CD14-positive monocyte (primary cell): ENCODE results near the gene ATPAF2. TPM values are rescaled to one million over a fixed set of nuclear protein-coding genes. Genes with fewer than 3 reads are reported as not detected.

Experiments used
- DNase-seq, 3 donors: peaks; one replicate each; pipeline ENCODE4 v3.0.0-alpha.2; 2011 to 2022
- H2AFZ ChIP-seq: 2 replicates; pipeline ENCODE4 v1.6.0; 2012; ENCODE audit warnings: mild to moderate bottlenecking, low read depth, low read length, inconsistent platforms; ENCODE audit not compliant: insufficient read depth, poor library complexity, severe bottlenecking
- H3K27ac ChIP-seq, 2 donors: 1 replicate in 1 of 2; 2 replicates in 1 of 2; pipeline ENCODE4 v1.5.1; 2012 to 2013; ENCODE audit warnings: low read length in 2 of 2, control low read depth in 1 of 2, inconsistent platforms in 1 of 2, low read depth in 1 of 2, mild to moderate bottlenecking in 1 of 2
- H3K27me3 ChIP-seq, 2 donors: one replicate each; pipeline versions ENCODE4 v1.6.0 to v1.6.1; 2011 to 2013; ENCODE audit warnings: low read length in 2 of 2; ENCODE audit not compliant: control insufficient read depth in 2 of 2, insufficient read depth in 2 of 2
- H3K36me3 ChIP-seq, 2 donors: replicated peaks in 1 of 2; 1 replicate in 1 of 2; 2 replicates in 1 of 2; pipeline versions ENCODE4 v1.5.1 to v1.6.1; 2012 to 2013; ENCODE audit warnings: low read length in 2 of 2, control low read depth in 1 of 2, inconsistent platforms in 1 of 2, mild to moderate bottlenecking in 1 of 2; ENCODE audit not compliant: insufficient read depth in 2 of 2, control insufficient read depth in 1 of 2
- H3K4me1 ChIP-seq, 2 donors: 1 replicate in 1 of 2; 2 replicates in 1 of 2; pipeline versions ENCODE4 v1.5.1 to v1.6.1; 2012 to 2013; ENCODE audit warnings: low read length in 2 of 2, control low read depth in 1 of 2, inconsistent platforms in 1 of 2, mild to moderate bottlenecking in 1 of 2, moderate library complexity in 1 of 2; ENCODE audit not compliant: insufficient read depth in 2 of 2, control insufficient read depth in 1 of 2
- H3K4me2 ChIP-seq: replicated peaks from 2 replicates; pipeline ENCODE3; 2012; ENCODE audit warnings: low read length, moderate library complexity, mild to moderate bottlenecking; ENCODE audit not compliant: poor library complexity, severe bottlenecking; ENCODE audit errors: extremely low read depth
- H3K4me3 ChIP-seq, 3 experiments: fragments of 200-600 bp in 1 of 3; sonication (generic) in 1 of 3; replicated peaks in 1 of 3; 1 replicate in 2 of 3; 2 replicates in 1 of 3; pipeline ENCODE4 v1.5.1; 2011 to 2013; ENCODE audit warnings: low read length in 3 of 3, mild to moderate bottlenecking in 3 of 3, control low read depth in 2 of 3, low read depth in 2 of 3, inconsistent platforms in 1 of 3, moderate library complexity in 1 of 3
- H3K79me2 ChIP-seq: 2 replicates; pipeline ENCODE4 v1.6.0; 2012; ENCODE audit warnings: mild to moderate bottlenecking, control low read depth, inconsistent platforms, low read length, moderate library complexity; ENCODE audit not compliant: insufficient read depth
- H3K9ac ChIP-seq: 2 replicates; pipeline ENCODE4 v1.6.0; 2017; ENCODE audit warnings: low read length, mild to moderate bottlenecking; ENCODE audit not compliant: insufficient read depth, poor library complexity, severe bottlenecking
- H3K9me3 ChIP-seq, 2 donors: replicated peaks in 1 of 2; 1 replicate in 1 of 2; 2 replicates in 1 of 2; pipeline versions ENCODE4 v1.5.1 to v1.6.1; 2012 to 2013; ENCODE audit warnings: low read length in 2 of 2, control low read depth in 1 of 2; ENCODE audit not compliant: control insufficient read depth in 1 of 2, insufficient read depth in 1 of 2
- H4K20me1 ChIP-seq: 2 replicates; pipeline ENCODE4 v1.6.0; 2012; ENCODE audit warnings: mild to moderate bottlenecking, low read length, control low read depth, moderate library complexity; ENCODE audit not compliant: insufficient read depth
- H3K27ac Mint-ChIP-seq, 7 donors: one replicate each; pipeline ENCODE4 v1.8.0; 2020; ENCODE audit warnings: mild to moderate bottlenecking in 7 of 7, mixed read lengths in 7 of 7, moderate library complexity in 6 of 7, inconsistent platforms in 2 of 7
- H3K27me3 Mint-ChIP-seq, 3 donors: one replicate each; pipeline ENCODE4 v1.8.0; 2021 to 2022; ENCODE audit warnings: low read depth in 3 of 3, mild to moderate bottlenecking in 3 of 3, mixed read lengths in 3 of 3, moderate library complexity in 3 of 3, inconsistent platforms in 1 of 3
- H3K36me3 Mint-ChIP-seq, 2 donors: one replicate each; pipeline ENCODE4 v1.8.0; 2020; ENCODE audit warnings: mixed read lengths in 2 of 2, inconsistent platforms in 1 of 2, mild to moderate bottlenecking in 1 of 2
- H3K4me1 Mint-ChIP-seq: one replicate; pipeline ENCODE4 v1.8.0; 2020; ENCODE audit warnings: mild to moderate bottlenecking, mixed read lengths
- H3K4me3 Mint-ChIP-seq, 2 donors: one replicate each; pipeline ENCODE4 v1.8.0; 2020; ENCODE audit warnings: mild to moderate bottlenecking in 2 of 2, mixed read lengths in 2 of 2, moderate library complexity in 1 of 2
- H3K9me3 Mint-ChIP-seq, 7 donors: one replicate each; pipeline ENCODE4 v1.8.0; 2020 to 2022; ENCODE audit warnings: mixed read lengths in 7 of 7, mild to moderate bottlenecking in 6 of 7, moderate library complexity in 6 of 7, inconsistent platforms in 2 of 7
- CTCF ChIP-seq: fragments of 200-600 bp; IDR thresholded peaks from one replicate; pipeline ENCODE4 v1.8.0; 2022; ENCODE audit warnings: antibody characterized with exemption, mild to moderate bottlenecking
- WGBS: methylation state at CpG from one replicate; pipeline ENCODE4 v1.1.5; 2013; ENCODE audit warnings: missing lambda C conversion rate; ENCODE audit not compliant: insufficient coverage; 5-methylcytosine and 5-hydroxymethylcytosine counted together
- intact Hi-C, 2 donors: fragments of 100-400 bp; cut with micrococcal nuclease; formaldehyde crosslinking; loops; one replicate each; pipeline versions ENCODE4 v1.15.0 to v1.15.1; 2023
- polyA plus RNA-seq, 3 donors: library from polyadenylated mRNA; depleted of rRNA in 1 of 3; unstranded in 2 of 3; stranded (reverse) in 1 of 3; fragments of 300-500 nt in 2 of 3; fragments of >200 nt in 1 of 3; fragmentation: Illumina TruSeq in 2 of 3; gene quantifications; 1 replicate in 2 of 3; 2 replicates in 1 of 3; pipeline ENCODE4 v1.2.3, GENCODE V29; 2012 to 2021

ATPAF2 gene
- polyA plus RNA-seq, 3 donors = 41.3 to 50.8 (median 44.9) TPM

- Mint-ChIP-seq H3K4me3 (peak overlapping the region; percentile 48 to 87), H3K27ac (peak overlapping the region; percentile 92 to 98 (median 96))
Observed at GRCh38 chr17:17975436-17975835, 63.5 kb downstream of the ATPAF2 start.

DNA sequence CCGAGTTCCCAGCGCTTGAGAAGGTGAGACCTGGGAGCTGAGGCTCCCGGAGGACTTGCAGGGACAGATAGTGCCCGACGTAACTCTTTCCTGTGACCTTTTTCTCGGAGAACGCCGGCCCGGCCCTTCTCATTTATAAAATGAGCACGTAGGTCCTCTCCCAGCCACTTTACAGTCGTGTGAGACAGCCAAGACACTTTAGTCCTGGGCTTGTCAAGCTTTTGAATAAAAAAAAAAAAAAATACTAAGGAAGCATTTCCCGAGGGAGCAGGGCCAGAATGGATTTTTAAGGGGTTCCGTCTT, 66.1 kb downstream of the ATPAF2 start:
- Histone ChIP-seq H3K4me2 (peak overlapping the region; percentile 75), H3K27ac (peak overlapping the region; percentile 30 to 70), H3K27me3 (no peaks in the 10 kb centered on the region), H2AFZ (no peak overlapping the region), H3K9me3 (no peaks in the 10 kb centered on the region), H3K4me3 (peak overlapping the region in 2 of 3 experiments; percentile 18 to 51), H3K36me3 (no peaks in the 10 kb centered on the region), H3K9ac (no peak overlapping the region), H3K79me2 (peaks cover 43% of the 10 kb centered on the region), H3K4me1 (peaks cover 62 to 66% of the 10 kb centered on the region in 2 donors), H4K20me1 (peaks cover 17% of the 10 kb centered on the region)
- Mint-ChIP-seq H3K36me3 (peaks cover 3 to 7% of the 10 kb centered on the region in 2 donors), H3K9me3 (no peaks in the 10 kb centered on the region), H3K27ac (peak overlapping the region; percentile 83 to 94 (median 90)), H3K4me3 (peak overlapping the region; percentile 65 to 85), H3K27me3 (no peaks in the 10 kb centered on the region), H3K4me1 (peaks cover 62% of the 10 kb centered on the region)
- 0% methylated on average over 10 of the region's 13 CpGs for WGBS
- TF ChIP-seq CTCF = no peak
- no peak for DNase-seq
- intact Hi-C loops = loop anchor here (2.0 to 5.0 kb wide), 3 partner anchors 36 to 60 kb away; no protein-coding TSS in a partner anchor

More at GRCh38 chr17:17975436-17975835, 63.5 kb downstream of the ATPAF2 start:
- H3K36me3 ChIP-seq = no peaks in the 10 kb centered on the region
- peaks cover 3 to 5% of the 10 kb centered on the region in 2 donors for H3K36me3 Mint-ChIP-seq
- no peaks in the 10 kb centered on the region for H3K9me3 ChIP-seq
- no peaks in the 10 kb centered on the region for H3K27me3 ChIP-seq
- H4K20me1 ChIP-seq = peaks cover 14% of the 10 kb centered on the region
- H3K79me2 ChIP-seq = peaks cover 18% of the 10 kb centered on the region
- H3K27me3 Mint-ChIP-seq = peaks cover 0 to 1% (median 0%) of the 10 kb centered on the region in 3 donors
- H3K27ac ChIP-seq = peak overlapping the region; percentile 72 to 90
- peak overlapping the region; percentile 68 for H3K4me2 ChIP-seq
- WGBS = 5% methylated on average over 4 of the region's 8 CpGs
- H3K4me3 ChIP-seq = peak overlapping the region in 1 of 3 experiments; percentile 47
- no peak for TF ChIP-seq CTCF
- H3K9me3 Mint-ChIP-seq = peaks cover 0 to 1% (median 0%) of the 10 kb centered on the region in 7 donors
- peaks cover 82 to 87% of the 10 kb centered on the region in 2 donors for H3K4me1 ChIP-seq
- DNase-seq = peak; percentile 81 to 91 (median 84)
- H3K9ac ChIP-seq = peak overlapping the region; percentile 30
- H3K4me1 Mint-ChIP-seq = peaks cover 76% of the 10 kb centered on the region
- intact Hi-C loops = no loop called here
- peak overlapping the region; percentile 62 for H2AFZ ChIP-seq
